Thyroid gland (tissue), 4 donors: ENCODE data around the gene TMEM94. TPM values are rescaled to one million over a fixed set of nuclear protein-coding genes. Genes with fewer than 3 reads are reported as not detected.

ENCODE experiments used
- DNase-seq, 2 donors: peaks; one replicate each; pipeline ENCODE4 v3.0.0-alpha.2; 2019
- H3K27ac ChIP-seq, 3 donors: fragments of 200-600 bp; sonication (generic); 1 replicate in 2 of 3; 2 replicates in 1 of 3; pipeline ENCODE4 v1.5.1; 2016 to 2019; ENCODE audit warnings: mild to moderate bottlenecking in 1 of 3, moderate library complexity in 1 of 3
- H3K27me3 ChIP-seq: fragments of 200-600 bp; sonication (generic); one replicate; pipeline ENCODE4 v1.5.1; 2019
- H3K36me3 ChIP-seq, 2 donors: fragments of 200-600 bp; sonication (generic); one replicate each; pipeline ENCODE4 v1.5.1; 2016 to 2019
- H3K4me1 ChIP-seq, 2 donors: fragments of 200-600 bp; sonication (generic); one replicate each; pipeline ENCODE4 v1.5.1; 2017 to 2019
- H3K4me3 ChIP-seq, 3 donors: fragments of 200-600 bp; sonication (generic); replicated peaks in 1 of 3; 1 replicate in 2 of 3; 2 replicates in 1 of 3; pipeline ENCODE4 v1.5.1; 2016; ENCODE audit warnings: mild to moderate bottlenecking in 1 of 3
- H3K9me3 ChIP-seq: fragments of 200-600 bp; sonication (generic); one replicate; pipeline ENCODE4 v1.5.1; 2017
- CTCF ChIP-seq, 6 experiments: fragments of 200-600 bp in 3 of 6; fragments of 450-650 bp in 3 of 6; sonication (generic) in 3 of 6; IDR thresholded peaks; one replicate each; pipeline ENCODE4 v1.5.1; 2016 to 2019; ENCODE audit warnings: antibody characterized with exemption in 6 of 6, mild to moderate bottlenecking in 2 of 6, inconsistent platforms in 1 of 6, moderate library complexity in 1 of 6
- POLR2A ChIP-seq, 2 donors: fragments of 450-650 bp; IDR thresholded peaks; one replicate each; pipeline ENCODE4 v1.6.1; 2017; ENCODE audit warnings: antibody characterized with exemption in 2 of 2, mild to moderate bottlenecking in 2 of 2, moderate library complexity in 1 of 2
- WGBS, 2 donors: methylation state at CpG; one replicate each; pipeline ENCODE4 v1.1.5; 2017; 5-methylcytosine and 5-hydroxymethylcytosine counted together
- intact Hi-C: fragments of 100-400 bp; cut with DNase I; formaldehyde crosslinking; loops from one replicate; pipeline ENCODE4 v1.15.1; 2023
- total RNA-seq, 4 donors: library from RNA; depleted of rRNA; stranded (reverse); fragments of >200 nt; gene quantifications; one replicate each; pipeline ENCODE4 v1.2.3, GENCODE V29; 2016

The TMEM94 gene
- total RNA-seq, 4 donors from 2014 or later, result 52.1 to 116 (median 92.7) TPM

- Histone ChIP-seq H3K9me3 (no peaks in the 10 kb centered on the region), H3K4me1 (peaks cover 1 to 6% of the 10 kb centered on the region in 2 donors), H3K27me3 (no peaks in the 10 kb centered on the region), H3K36me3 (peaks cover 29 to 42% of the 10 kb centered on the region in 2 donors), H3K4me3 (no peak overlapping the region), H3K27ac (no peak overlapping the region)
- 65 to 81% methylated on average over 8 to 9 of the region's 13 CpGs for WGBS, 2 donors
- no peak for TF ChIP-seq CTCF (IDR thresholded peaks at IDR 0.05)
- no peak for TF ChIP-seq POLR2A (IDR thresholded peaks at IDR 0.05)
- intact Hi-C loops, result no loop called here
- DNase-seq, result no peak
These were observed 47.5 kb downstream of the TMEM94 start for GRCh38 chr17:75503976-75504346.

- intact Hi-C loops, result loop anchor here (5.0 kb wide), 1 partner anchor 77 kb away; no protein-coding TSS in a partner anchor
- peak; percentile 28 to 38 for DNase-seq
- H3K27ac ChIP-seq, result no peak overlapping the region
- 78 to 87% methylated on average over 20 to 21 of the region's 32 CpGs for WGBS, 2 donors
- H3K4me1 ChIP-seq, result peaks cover 6 to 12% of the 10 kb centered on the region in 2 donors
- peaks cover 29 to 42% of the 10 kb centered on the region in 2 donors for H3K36me3 ChIP-seq
- no peaks in the 10 kb centered on the region for H3K9me3 ChIP-seq
- no peak overlapping the region for H3K4me3 ChIP-seq
- H3K27me3 ChIP-seq, result no peaks in the 10 kb centered on the region
- no peak for TF ChIP-seq POLR2A (IDR thresholded peaks at IDR 0.05)
- TF ChIP-seq CTCF (IDR thresholded peaks at IDR 0.05), result peak; percentile 19 to 49 (median 36)
These were observed 48.1 kb downstream of the TMEM94 start for GRCh38 chr17:75504347-75505151.

GRCh38 chr17:75505152-75505409, 48.6 kb downstream of the TMEM94 start:
- H3K4me1 ChIP-seq, result peaks cover 8 to 14% of the 10 kb centered on the region in 2 donors
- H3K27ac ChIP-seq, result no peak overlapping the region
- TF ChIP-seq CTCF (IDR thresholded peaks at IDR 0.05), result no peak
- TF ChIP-seq POLR2A (IDR thresholded peaks at IDR 0.05), result no peak
- no peak for DNase-seq
- no peaks in the 10 kb centered on the region for H3K9me3 ChIP-seq
- no peaks in the 10 kb centered on the region for H3K27me3 ChIP-seq
- WGBS, 2 donors, result 86 to 99% methylated on average over 4 of the region's 4 CpGs
- peaks cover 29 to 38% of the 10 kb centered on the region in 2 donors for H3K36me3 ChIP-seq
- intact Hi-C loops, result loop anchor here (5.0 kb wide), 1 partner anchor 78 kb away; no protein-coding TSS in a partner anchor
- no peak overlapping the region for H3K4me3 ChIP-seq

GRCh38 chr17:75505640-75506039, 49.2 kb downstream of the TMEM94 start:
- 89 to 95% methylated on average over 15 of the region's 15 CpGs for WGBS, 2 donors
- no peaks in the 10 kb centered on the region for H3K27me3 ChIP-seq
- peaks cover 25 to 35% of the 10 kb centered on the region in 2 donors for H3K36me3 ChIP-seq
- H3K4me1 ChIP-seq, result peaks cover 8 to 14% of the 10 kb centered on the region in 2 donors
- no peak overlapping the region for H3K27ac ChIP-seq
- TF ChIP-seq CTCF (IDR thresholded peaks at IDR 0.05), result no peak
- no peak for TF ChIP-seq POLR2A (IDR thresholded peaks at IDR 0.05)
- intact Hi-C loops, result loop anchor here (5.0 kb wide), 1 partner anchor 78 kb away; no protein-coding TSS in a partner anchor
- H3K4me3 ChIP-seq, result no peak overlapping the region
- DNase-seq, result no peak
- no peaks in the 10 kb centered on the region for H3K9me3 ChIP-seq

GRCh38 chr17:75506134-75506533, 49.7 kb downstream of the TMEM94 start:
- WGBS, 2 donors, result 84 to 100% methylated on average over 1 to 19 of the region's 21 CpGs
- intact Hi-C loops, result loop anchor here (5.0 kb wide), 1 partner anchor 79 kb away; no protein-coding TSS in a partner anchor
- no peak overlapping the region for H3K27ac ChIP-seq
- H3K9me3 ChIP-seq, result no peaks in the 10 kb centered on the region
- TF ChIP-seq POLR2A (IDR thresholded peaks at IDR 0.05) (no peak), CTCF (IDR thresholded peaks at IDR 0.05) (no peak)
- H3K36me3 ChIP-seq, result peaks cover 23 to 34% of the 10 kb centered on the region in 2 donors
- H3K4me3 ChIP-seq, result no peak overlapping the region
- no peak for DNase-seq
- no peaks in the 10 kb centered on the region for H3K27me3 ChIP-seq
- H3K4me1 ChIP-seq, result peaks cover 8 to 15% of the 10 kb centered on the region in 2 donors
